ENCODE data around the gene CMPK1.

The CMPK1 gene

GRCh38 chr1:47396671-47397196 lies 63.1 kb downstream of the CMPK1 start:
- DNase-seq (ENCODE audit: low read depth), result no peak

DNA sequence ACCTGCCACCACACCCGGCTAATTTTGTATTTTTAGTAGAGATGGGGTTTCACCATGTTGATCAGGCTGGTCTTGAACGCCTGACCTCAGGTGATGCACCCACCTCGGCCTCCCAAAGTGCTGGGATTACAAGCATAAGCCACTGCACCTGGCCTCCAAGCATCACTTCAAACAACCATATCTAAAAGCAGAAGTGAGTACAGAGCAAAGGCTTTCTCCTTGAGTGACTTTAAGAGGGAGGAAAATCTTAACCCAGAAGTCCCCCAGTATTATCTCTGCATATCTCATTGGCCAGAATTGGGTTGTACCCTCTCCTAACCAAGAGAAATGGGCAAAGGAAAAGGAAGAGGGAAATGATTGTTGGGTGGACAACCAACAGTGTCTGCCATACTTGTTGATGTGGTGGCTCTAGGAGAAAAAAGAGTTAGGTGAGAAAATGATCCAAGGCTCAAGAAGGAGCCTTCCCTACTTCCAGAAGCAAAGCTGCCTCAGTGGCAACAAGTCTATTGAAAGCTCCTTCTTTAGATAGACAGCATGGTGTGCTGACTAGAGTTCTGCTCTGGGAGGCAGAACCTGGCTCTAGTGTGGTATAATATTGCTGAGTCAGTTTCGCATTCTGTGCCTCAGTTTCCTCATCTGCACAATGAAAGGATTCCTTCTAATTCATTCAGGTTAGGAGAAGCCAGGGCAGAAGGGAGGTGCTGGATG lies 65.7 kb downstream of the CMPK1 start:
- no peak for DNase-seq (ENCODE audit: low read depth)

- DNase-seq (ENCODE audit: low read depth), result no peak
Observed at GRCh38 chr1:47399846-47400155, 66.2 kb downstream of the CMPK1 start.

DNA sequence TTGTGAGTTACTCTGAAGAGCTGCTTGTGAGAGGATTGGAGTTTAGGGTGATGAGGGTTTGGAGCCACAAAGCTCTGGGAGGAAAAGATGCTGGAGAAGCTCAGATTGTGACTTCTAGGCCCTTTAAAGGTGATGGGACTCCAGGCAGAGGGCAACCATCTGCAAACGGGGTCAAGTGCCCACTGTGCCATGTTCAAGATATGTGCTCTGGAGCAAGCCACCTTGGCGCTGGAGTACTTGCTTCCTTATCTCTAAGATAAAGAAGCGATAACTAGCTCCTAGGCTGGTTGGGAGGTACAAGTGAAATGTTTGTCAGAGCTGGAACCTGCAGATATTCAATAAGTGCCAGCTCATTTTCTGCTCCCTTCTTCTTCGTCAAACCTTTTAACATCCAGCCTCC lies 68.2 kb downstream of the CMPK1 start:
- no peak for DNase-seq (ENCODE audit: low read depth)

DNA sequence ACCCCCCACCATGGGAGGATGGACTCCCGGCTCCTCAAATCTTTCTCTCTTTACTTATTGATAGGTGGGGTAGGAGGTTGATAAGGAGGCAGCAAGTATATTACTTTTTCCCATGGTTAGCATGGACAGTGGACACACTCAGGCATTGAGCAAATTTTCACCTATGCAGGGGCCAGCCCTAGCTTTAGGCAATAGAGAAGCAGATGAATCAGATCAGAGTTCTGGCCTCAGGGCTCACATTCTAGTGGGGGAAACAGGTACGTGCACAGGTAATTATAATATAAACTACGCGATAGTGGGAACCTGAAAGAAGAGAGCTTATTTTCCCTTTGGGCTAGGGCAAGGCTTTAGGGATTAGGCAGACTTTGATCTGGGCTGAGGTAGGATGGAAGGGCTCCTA lies 69.0 kb downstream of the CMPK1 start:
- no peak for DNase-seq (ENCODE audit: low read depth)

- DNase-seq (ENCODE audit: low read depth), result no peak
Observed at GRCh38 chr1:47403321-47403910, 69.8 kb downstream of the CMPK1 start.

GRCh38 chr1:47405697-47406096 lies 72.1 kb downstream of the CMPK1 start:
- DNase-seq (ENCODE audit: low read depth), result no peak

DNA sequence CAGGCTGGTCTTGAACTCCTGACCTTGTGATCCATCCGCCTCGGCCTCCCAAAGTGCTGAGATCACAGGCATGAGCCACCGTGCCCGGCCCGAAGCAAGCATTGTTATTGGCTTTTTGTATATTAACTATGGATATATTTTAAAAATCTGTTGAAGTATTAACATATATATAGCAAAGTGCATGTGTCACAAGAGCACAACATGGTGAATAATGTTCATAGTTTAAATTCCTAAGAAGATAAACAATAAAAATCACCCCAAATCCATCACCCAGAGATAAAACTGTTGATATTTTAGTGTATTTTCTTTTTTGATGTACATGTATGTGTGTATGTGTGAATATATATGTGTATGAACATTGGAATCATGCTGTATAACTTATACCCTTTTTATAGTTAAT lies 73.4 kb downstream of the CMPK1 start:
- no peak for DNase-seq (ENCODE audit: low read depth)

DNA sequence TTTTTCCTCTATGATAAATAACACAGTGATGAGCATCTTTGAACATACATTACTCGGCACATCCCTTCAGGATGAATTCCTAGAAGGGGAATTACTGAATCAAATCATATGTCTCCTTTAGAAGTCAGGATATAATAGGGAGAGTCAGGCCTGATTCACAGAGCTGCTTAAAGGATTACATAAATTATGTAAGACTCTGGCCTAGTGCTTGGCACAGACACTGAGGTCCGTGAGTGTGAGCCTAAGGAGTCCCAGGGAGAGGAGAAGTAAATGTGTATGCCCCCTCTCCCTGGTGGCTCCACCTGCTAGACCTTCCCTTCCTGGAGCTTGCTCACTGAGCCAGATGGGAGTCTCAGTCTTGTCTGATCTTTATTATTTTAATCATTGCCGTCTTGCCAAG lies 73.9 kb downstream of the CMPK1 start:
- no peak for DNase-seq (ENCODE audit: low read depth)

- peak; percentile 22 for DNase-seq (ENCODE audit: low read depth)
Observed at GRCh38 chr1:47409311-47410067, 75.9 kb downstream of the CMPK1 start.

DNA sequence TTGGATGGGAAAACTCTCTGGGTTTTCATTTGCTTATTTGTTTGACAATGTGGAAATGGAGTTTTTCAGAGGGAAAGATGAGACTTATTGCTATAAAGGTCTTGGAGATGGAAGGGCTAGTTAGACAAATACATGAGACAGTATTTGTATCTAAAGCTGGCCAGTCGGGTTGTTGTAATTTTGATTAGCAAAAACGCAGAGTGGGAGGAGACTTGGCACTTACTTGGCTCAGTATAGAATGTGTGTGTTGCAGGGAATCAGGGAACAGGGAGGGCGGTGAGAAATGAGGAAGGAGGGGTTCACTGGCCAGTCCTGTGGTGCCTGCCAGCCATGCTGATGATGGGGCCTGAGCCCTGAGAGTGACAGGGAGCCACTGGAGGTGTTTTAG lies 76.5 kb downstream of the CMPK1 start:
- DNase-seq (ENCODE audit: low read depth), result no peak

GRCh38 chr1:47411436-47411835 lies 77.8 kb downstream of the CMPK1 start:
- DNase-seq (ENCODE audit: low read depth), result no peak

GRCh38 chr1:47412437-47412836 lies 78.8 kb downstream of the CMPK1 start:
- no peak for DNase-seq (ENCODE audit: low read depth)

- no peak for DNase-seq (ENCODE audit: low read depth)
Observed at GRCh38 chr1:47415728-47416318, 82.2 kb downstream of the CMPK1 start, which contains the start of gene FOXE3. TSS of gene FOXE3 (plus strand) at chr1:47416285. CDS start at chr1:47416316, 31 bp downstream.

DNA sequence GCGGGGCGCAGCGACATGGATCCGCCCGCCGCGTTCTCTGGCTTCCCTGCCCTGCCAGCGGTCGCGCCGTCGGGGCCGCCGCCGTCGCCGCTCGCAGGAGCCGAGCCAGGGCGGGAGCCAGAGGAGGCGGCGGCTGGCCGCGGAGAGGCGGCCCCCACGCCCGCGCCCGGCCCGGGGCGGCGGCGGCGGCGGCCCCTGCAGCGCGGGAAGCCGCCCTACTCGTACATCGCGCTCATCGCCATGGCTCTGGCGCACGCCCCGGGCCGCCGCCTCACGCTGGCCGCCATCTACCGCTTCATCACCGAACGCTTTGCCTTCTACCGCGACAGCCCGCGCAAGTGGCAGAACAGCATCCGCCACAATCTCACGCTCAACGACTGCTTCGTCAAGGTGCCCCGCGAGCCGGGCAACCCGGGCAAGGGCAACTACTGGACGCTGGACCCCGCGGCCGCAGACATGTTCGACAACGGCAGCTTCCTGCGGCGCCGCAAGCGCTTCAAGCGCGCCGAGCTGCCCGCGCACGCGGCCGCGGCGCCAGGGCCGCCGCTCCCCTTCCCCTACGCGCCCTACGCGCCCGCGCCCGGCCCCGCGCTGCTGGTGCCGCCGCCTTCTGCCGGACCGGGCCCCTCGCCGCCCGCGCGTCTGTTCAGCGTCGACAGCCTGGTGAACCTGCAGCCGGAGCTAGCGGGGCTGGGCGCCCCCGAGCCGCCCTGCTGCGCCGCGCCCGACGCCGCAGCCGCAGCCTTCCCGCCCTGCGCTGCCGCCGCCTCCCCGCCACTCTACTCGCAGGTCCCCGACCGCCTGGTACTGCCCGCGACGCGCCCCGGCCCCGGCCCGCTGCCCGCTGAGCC lies 83.0 kb downstream of the CMPK1 start:
- DNase-seq (ENCODE audit: low read depth), result no peak

DNA sequence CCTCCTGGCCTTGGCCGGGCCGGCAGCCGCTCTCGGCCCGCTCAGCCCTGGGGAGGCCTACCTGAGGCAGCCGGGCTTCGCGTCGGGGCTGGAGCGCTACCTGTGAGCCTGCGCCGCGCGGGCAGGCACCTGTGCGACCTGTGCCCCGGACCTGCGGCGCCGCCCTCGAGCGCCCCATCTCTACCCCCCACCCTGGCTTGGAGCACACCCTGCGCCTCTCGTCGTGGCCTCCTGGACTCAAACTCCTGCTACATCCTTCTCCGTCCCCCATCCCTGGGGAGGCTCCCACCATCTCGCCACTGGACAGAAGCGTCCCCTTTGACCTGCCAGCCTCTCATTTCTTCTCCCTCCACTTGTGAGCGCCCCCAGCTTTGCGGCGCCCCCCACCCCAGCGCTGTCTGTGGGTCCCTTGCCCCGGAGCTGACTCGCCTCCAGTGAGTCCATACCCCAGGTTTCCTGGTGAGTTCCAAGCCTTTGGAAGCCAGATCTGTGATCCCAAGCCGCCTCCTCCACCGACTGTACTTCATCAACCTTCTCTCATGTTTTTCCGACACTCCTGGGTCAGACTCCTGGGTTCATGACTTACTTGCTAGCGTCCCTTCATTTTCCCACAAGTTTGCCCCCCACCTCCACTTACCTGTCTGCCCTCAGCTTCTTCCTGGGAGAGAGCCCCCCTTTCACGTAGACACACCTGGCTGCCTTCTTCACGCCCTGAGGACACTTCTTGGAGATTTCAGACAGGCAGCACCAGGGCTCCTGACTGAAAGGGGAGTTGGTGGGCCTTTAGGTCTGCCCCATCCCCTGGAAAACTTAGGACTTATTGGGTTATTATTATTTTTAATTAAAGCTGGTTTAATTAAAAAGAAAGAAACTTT lies 83.8 kb downstream of the CMPK1 start:
- DNase-seq (ENCODE audit: low read depth), result no peak

GRCh38 chr1:47418122-47418521 lies 84.5 kb downstream of the CMPK1 start:
- no peak for DNase-seq (ENCODE audit: low read depth)

DNA sequence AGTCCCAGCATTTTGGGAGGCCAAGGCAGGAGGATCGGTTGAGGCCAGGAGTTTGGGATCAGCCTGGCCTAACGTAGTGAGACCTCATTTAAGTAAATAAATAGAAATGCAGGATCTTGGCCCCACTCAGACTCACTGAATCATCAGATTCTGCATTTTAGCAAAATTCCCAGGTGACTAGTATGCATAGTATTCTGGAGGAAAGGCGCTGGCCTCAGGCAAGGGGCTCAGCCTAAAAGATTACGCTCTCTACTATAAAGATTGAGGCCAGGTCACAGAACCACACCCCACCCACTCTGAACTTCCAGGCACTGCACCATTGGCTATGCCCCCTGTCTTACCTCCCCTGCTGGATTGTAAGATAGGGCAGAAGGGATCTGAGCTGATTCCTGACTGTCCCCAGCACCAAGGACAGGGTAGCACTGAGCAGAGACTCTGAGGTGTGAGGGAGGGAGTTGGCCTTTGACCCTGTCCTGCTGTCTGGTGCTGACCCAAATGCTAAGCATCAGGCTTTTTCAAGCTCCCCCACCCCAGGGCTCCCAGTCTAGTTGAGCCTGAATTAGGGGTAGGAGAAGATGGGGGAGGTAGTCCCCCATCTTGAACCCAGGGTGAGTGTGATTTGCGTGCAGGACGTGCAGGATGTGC lies 85.2 kb downstream of the CMPK1 start:
- no peak for DNase-seq (ENCODE audit: low read depth)

DNA sequence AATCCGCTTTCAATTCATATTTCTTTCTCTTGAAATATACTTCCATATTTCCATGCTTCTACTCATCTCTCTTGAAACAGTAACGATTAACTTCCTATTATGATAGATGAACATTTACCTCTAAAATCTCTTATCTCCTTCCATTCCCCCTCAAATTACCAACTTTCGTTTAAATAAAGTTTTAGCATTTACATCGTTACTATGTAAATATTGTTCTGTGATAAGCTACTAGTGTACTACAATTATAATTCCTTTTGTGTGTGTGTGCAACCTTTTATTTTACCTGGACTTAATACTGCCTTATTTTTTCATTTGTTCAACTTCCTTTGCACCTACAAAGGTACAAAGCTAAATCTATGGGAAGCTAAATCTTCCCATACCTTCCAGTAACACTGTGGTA lies 87.0 kb downstream of the CMPK1 start:
- no peak for DNase-seq (ENCODE audit: low read depth)

GRCh38 chr1:47423872-47424271 lies 90.3 kb downstream of the CMPK1 start:
- no peak for DNase-seq (ENCODE audit: low read depth)

All from HS-27A (cell line).